Dendritic cell treated with granulocyte-macrophage colony-stimulating factor and Interleukin-4, amounts not matched to agents 40 ng/mL and 50 ng/mL, for 4 days (primary cell): ENCODE results near the gene WIPF3.
"Not testable (repeated sequence)": the region's sequence is repeated elsewhere in the genome, so short reads cannot be mapped to it uniquely, and the experiment has no call there.

Source experiments
- H3K27ac Mint-ChIP-seq: one replicate; pipeline ENCODE4 v1.8.0; 2022; ENCODE audit warnings: mild to moderate bottlenecking, mixed read lengths
- H3K27me3 Mint-ChIP-seq: one replicate; pipeline ENCODE4 v1.8.0; 2022; ENCODE audit warnings: mild to moderate bottlenecking, mixed read lengths
- H3K36me3 Mint-ChIP-seq: one replicate; pipeline ENCODE4 v1.8.0; 2022; ENCODE audit warnings: low read depth, mixed read lengths
- H3K4me1 Mint-ChIP-seq: one replicate; pipeline ENCODE4 v1.8.0; 2022; ENCODE audit warnings: low read depth, mixed read lengths
- H3K4me3 Mint-ChIP-seq: one replicate; pipeline ENCODE4 v1.8.0; 2022; ENCODE audit warnings: mild to moderate bottlenecking, moderate library complexity, mixed read lengths
- H3K9me3 Mint-ChIP-seq: one replicate; pipeline ENCODE4 v1.8.0; 2022; ENCODE audit warnings: mixed read lengths
- intact Hi-C: fragments of 100-400 bp; cut with micrococcal nuclease; formaldehyde crosslinking; loops from one replicate; pipeline ENCODE4 v1.15.0; 2022

The WIPF3 gene

DNA sequence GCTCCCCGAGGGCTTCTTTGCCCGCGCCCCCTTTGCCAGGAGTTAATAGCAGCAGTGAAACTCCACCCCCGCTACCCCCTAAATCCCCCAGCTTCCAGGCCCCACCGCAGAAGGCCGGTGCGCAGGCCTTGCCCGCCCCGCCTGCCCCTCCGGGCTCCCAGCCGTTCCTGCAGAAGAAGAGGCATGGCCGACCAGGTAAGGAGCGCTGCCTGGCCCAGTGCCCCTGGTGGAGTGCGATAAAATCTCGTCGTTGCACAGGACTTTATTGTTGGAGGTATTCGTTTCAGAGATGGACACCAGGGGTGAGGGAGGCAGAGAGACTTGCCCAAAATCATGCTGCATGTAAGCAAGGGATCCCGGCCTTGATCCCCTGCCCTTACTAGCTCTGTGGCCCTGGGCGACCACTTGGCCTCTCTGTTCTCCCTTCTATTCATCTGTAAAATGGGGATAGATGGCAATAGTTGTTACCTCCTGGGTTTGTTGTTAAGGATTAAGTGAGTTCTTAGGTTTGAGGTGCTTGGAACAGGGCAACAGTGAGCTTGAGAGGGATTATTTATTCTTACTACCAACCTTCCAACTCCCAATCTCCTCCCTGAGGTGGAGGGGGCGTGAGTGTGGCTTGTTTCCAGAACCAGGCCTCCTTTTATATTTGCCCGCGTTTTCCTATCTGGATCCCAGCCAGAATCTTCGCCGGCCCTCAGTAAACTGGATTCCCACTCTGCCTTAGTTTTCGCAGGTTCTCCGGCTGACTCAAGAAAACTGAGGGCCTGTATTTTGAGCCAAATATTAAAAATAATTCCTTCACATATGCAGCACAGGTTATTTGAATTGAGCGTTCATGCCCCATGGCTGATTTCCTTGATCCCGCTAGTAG is 78.3 kb downstream of the WIPF3 start:
- no peak overlapping the region for H3K27ac Mint-ChIP-seq
- H3K27me3 Mint-ChIP-seq, result peaks cover 29% of the 10 kb centered on the region
- H3K4me1 Mint-ChIP-seq, result peaks cover 8% of the 10 kb centered on the region
- no peaks in the 10 kb centered on the region for H3K36me3 Mint-ChIP-seq
- intact Hi-C loops, result no loop called here
- no peak overlapping the region for H3K4me3 Mint-ChIP-seq
- H3K9me3 Mint-ChIP-seq, result no peaks in the 10 kb centered on the region

DNA sequence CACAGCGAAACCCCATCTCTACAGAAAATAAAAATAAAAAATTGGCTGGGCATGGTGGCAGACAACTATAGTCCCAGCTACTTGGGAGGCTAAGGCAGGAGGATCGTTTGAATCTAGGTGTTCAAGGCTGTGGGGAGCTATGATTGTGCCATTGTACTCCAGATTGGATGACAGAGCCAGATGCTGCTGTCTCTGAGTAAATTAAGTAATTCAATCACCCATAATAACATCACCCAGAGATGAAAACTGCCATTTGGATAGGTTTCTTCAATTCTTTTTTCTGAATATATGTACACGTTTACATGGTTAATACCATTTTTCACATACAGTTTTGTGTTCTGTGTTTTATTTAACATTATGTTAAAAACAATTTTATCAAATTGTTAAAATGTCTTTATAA is 79.3 kb downstream of the WIPF3 start:
- Mint-ChIP-seq H3K27ac (no peak overlapping the region), H3K27me3 (peaks cover 29% of the 10 kb centered on the region), H3K4me3 (no peak overlapping the region), H3K4me1 (peaks cover 8% of the 10 kb centered on the region), H3K36me3 (no peaks in the 10 kb centered on the region), H3K9me3 (no peaks in the 10 kb centered on the region)
- intact Hi-C loops, result no loop called here

DNA sequence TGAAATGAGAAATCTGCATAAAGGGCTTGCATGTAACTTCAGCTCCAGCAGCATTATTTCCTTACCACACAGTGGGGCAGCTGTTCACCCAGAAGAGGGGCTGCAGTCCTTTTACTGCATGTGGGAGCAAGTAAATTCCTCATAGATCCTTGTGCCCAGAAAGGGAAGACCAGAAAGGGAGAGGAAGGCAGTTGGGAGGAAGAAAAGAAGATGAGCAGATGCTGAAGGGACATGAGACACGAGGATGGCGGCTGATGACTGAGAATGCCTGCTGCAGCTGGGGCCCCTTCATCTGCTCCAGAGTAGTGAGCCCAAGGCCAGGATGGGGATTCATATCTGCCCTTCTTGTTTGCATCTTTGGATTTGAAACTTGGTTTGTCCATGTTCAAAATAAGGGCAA is 80.5 kb downstream of the WIPF3 start:
- intact Hi-C loops, result no loop called here
- Mint-ChIP-seq H3K9me3 (no peaks in the 10 kb centered on the region), H3K27ac (no peak overlapping the region), H3K4me1 (peaks cover 8% of the 10 kb centered on the region), H3K4me3 (no peak overlapping the region), H3K27me3 (peaks cover 29% of the 10 kb centered on the region), H3K36me3 (no peaks in the 10 kb centered on the region)

DNA sequence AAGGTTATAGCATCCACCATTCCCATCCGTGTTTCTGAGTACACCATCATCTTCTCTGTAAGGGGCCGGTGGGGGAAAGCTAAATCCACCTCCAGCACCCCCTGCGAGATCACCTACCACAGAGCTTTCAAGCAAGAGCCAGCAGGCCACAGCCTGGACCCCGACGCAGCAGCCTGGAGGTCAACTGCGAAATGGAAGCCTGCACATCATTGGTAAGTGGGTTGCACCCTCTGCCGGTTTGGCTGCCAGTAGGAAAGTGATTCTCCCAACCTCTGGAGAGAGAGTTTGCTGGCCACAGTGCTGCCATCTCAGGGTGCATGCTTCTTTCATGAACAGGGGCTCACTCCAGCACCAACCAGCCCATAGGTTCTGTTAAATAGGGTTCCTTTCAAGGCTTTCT is 81.7 kb downstream of the WIPF3 start:
- intact Hi-C loops, result no loop called here

DNA sequence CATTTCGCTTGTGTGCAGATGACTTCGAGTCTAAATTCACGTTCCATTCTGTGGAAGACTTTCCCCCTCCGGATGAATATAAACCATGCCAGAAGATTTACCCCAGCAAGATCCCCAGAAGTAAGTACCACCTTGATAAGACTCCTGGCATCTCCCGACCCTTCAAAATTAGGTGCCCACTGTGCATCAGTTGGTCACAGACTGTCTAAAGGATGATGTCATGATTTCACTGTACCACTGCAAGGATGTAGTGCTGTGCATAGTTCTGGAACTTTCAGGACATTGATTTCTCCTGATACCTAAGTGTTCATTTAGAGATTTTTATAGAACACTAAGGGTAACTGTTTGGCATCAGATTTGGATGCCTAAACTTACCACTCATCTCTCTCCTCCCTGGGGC is 83.0 kb downstream of the WIPF3 start:
- intact Hi-C loops, result no loop called here
- Mint-ChIP-seq H3K27me3 (peaks cover 13% of the 10 kb centered on the region), H3K27ac (no peak overlapping the region), H3K4me3 (no peak overlapping the region), H3K9me3 (no peaks in the 10 kb centered on the region), H3K36me3 (no peaks in the 10 kb centered on the region), H3K4me1 (no peaks in the 10 kb centered on the region)

More for the DNA sequence above, 81.7 kb downstream of the WIPF3 start:
- no peak overlapping the region for H3K27ac Mint-ChIP-seq
- H3K4me1 Mint-ChIP-seq, result peaks cover 8% of the 10 kb centered on the region
- H3K4me3 Mint-ChIP-seq, result no peak overlapping the region
- peaks cover 24% of the 10 kb centered on the region for H3K27me3 Mint-ChIP-seq
- no peaks in the 10 kb centered on the region for H3K36me3 Mint-ChIP-seq
- no peaks in the 10 kb centered on the region for H3K9me3 Mint-ChIP-seq

DNA sequence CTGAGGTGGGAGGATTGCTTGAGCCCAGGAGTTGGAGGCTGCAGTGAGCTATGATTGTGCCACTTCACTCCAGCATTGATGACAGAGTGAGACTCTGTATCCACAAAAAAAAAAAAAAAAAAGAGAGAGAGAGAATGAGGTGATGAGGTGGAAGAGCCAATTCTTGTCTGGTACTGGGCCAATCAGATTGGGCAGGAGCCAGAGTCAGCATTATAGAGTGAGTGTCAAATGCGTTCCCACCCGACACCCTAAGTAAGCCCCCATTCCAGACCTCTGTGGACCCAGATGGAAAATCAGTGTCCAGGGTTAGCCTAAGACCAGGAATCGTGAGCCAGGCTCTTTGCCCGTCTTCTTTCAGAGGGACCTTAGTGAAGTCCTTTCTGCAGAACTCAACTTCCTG is 83.9 kb downstream of the WIPF3 start:
- H3K36me3 Mint-ChIP-seq, result no peaks in the 10 kb centered on the region
- intact Hi-C loops, result no loop called here
- peaks cover 3% of the 10 kb centered on the region for H3K27me3 Mint-ChIP-seq
- no peak overlapping the region for H3K27ac Mint-ChIP-seq
- no peaks in the 10 kb centered on the region for H3K4me1 Mint-ChIP-seq
- no peak overlapping the region for H3K4me3 Mint-ChIP-seq
- no peaks in the 10 kb centered on the region for H3K9me3 Mint-ChIP-seq

DNA sequence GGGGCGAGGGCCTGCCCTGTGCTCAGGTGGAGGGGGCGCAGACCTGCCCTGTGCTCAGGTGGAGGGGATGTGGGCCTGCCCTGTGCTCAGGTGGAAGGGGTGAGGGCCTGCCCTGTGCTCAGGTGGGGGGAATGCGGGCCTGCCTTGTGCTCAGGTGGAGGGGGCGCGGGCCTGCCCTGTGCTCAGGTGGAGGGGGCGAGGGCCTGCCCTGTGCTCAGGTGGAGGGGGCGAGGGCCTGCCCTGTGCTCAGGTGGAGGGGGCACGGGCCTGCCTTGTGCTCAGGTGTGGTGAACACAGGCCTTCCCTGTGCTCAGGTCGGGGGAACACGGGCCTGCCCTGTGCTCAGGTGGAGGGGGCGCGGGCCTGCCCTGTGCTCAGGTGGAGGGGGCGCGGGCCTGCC is 84.5 kb downstream of the WIPF3 start:
- H3K27me3 Mint-ChIP-seq, intact Hi-C loops, H3K4me1 Mint-ChIP-seq, H3K4me3 Mint-ChIP-seq, H3K36me3 Mint-ChIP-seq, H3K27ac Mint-ChIP-seq, H3K9me3 Mint-ChIP-seq: not testable (repeated sequence)

DNA sequence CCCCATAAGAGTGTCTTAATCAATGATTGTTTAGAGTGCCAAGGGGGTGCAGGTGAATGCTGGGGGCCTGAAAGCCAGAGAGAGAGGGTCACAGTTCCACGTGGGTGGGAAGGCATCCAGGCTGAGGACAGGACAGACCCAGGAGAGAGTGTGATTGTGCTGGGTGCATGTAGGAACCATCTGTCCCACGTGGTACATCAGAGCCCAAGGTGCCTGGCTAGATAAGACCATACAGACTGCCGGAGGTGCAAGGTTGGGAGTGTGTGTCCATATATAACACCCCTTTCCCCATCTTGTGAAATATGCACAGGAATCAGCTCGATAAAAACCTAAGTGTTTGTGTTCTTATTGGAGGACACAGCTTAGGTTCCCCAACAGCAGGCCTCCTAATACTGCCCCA is 85.5 kb downstream of the WIPF3 start:
- Mint-ChIP-seq H3K36me3 (no peaks in the 10 kb centered on the region), H3K27me3 (no peaks in the 10 kb centered on the region), H3K27ac (no peak overlapping the region), H3K4me1 (no peaks in the 10 kb centered on the region), H3K9me3 (no peaks in the 10 kb centered on the region), H3K4me3 (no peak overlapping the region)
- intact Hi-C loops, result no loop called here

DNA sequence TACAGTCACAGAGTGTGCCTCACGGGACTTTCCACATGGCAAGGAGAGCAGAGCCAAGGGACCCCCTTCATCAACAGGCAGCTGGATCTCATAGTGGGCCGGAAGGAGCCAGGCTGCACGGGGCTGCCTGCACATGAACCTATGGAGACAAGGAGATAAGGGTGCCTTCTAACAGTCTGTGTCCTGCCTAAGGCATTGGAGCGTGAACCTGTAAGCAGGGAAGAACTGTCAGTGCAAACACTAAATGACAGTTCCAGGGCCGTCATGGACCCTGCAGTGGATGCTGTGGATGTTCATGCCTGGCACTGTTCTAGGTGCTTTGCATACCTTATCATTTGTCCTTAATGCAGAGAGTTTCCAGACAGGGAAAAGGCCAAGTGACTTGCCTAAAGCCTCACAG is 85.9 kb downstream of the WIPF3 start:
- H3K4me3 Mint-ChIP-seq, result no peak overlapping the region

DNA sequence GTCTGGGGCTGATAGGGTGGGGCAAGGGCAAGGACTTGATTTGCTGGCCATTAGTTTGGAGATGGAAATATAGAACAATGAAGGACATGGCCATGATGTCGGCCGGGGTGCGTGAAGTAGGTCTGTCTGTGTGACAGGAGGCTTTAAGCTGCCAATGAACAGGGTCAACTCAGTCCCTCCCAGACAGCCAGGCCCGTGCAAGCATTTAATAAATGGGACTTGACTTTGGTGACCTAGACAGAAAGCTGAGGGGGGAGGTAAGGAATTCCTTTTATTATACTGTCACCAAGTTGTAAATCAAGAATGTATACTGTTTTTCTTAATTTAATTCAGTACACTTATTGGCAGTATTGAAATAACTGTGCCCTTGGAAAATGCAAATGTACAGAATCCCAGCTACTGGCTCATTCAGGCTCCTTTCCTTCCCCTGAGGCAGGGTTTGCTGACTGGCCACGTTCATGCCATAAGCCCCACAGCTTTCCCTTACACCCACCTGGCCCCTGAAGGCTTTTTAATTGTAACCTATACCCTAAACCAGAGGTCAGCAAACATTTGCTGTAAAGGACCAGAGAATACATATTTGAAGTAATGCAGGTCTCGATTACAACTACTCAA is 87.2 kb downstream of the WIPF3 start:
- intact Hi-C loops, result no loop called here
- Mint-ChIP-seq H3K27me3 (no peaks in the 10 kb centered on the region), H3K36me3 (no peaks in the 10 kb centered on the region), H3K4me1 (no peaks in the 10 kb centered on the region), H3K4me3 (no peak overlapping the region), H3K9me3 (no peaks in the 10 kb centered on the region), H3K27ac (no peak overlapping the region)

More for the DNA sequence above, 85.9 kb downstream of the WIPF3 start:
- no peaks in the 10 kb centered on the region for H3K36me3 Mint-ChIP-seq
- H3K27ac Mint-ChIP-seq, result no peak overlapping the region
- no peaks in the 10 kb centered on the region for H3K4me1 Mint-ChIP-seq
- no peaks in the 10 kb centered on the region for H3K27me3 Mint-ChIP-seq
- H3K9me3 Mint-ChIP-seq, result no peaks in the 10 kb centered on the region
- intact Hi-C loops, result no loop called here

DNA sequence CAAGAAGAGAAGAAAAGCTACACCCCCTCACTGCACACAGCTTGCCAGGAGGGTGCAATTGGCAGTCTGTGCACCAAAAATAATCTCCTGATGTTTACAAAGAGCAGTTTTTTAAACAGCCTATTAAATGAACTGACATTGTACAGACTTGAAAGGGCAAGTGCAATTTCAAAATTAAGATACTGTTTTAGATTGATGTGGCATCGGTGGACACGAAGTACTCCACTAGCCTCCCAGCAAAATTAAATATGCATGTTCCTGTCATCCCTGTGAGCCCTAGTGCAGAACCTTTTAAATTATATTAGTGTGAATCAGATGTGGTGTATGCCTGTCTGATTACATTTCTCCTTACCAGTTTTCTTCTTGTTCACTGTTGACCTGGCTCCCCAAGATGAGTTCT is 87.9 kb downstream of the WIPF3 start:
- no peaks in the 10 kb centered on the region for H3K36me3 Mint-ChIP-seq
- H3K9me3 Mint-ChIP-seq, result no peaks in the 10 kb centered on the region
- no peaks in the 10 kb centered on the region for H3K4me1 Mint-ChIP-seq
- intact Hi-C loops, result no loop called here
- no peak overlapping the region for H3K4me3 Mint-ChIP-seq
- no peaks in the 10 kb centered on the region for H3K27me3 Mint-ChIP-seq
- no peak overlapping the region for H3K27ac Mint-ChIP-seq

DNA sequence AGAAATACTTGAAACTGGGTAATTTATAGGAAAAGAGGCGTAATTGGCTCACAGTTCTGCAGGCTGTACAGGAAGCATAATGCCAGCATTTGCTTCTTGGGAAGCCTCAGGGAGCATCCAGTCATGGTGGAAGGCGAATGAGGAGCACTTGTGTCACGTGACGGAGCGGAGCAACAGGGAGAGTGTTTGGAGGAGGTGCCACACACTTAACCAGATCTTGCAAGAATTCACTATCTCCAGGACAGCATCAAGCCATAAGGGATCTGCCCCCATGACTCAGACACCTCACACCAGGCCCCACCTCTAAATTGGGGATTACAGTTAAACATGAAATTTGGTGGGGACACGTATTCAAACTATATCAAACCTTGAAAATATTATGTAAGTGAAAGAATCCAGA is 89.3 kb downstream of the WIPF3 start:
- H3K4me1 Mint-ChIP-seq, result no peaks in the 10 kb centered on the region
- H3K4me3 Mint-ChIP-seq, result no peak overlapping the region
- no peaks in the 10 kb centered on the region for H3K9me3 Mint-ChIP-seq
- intact Hi-C loops, result no loop called here
- H3K27ac Mint-ChIP-seq, result no peak overlapping the region
- H3K36me3 Mint-ChIP-seq, result no peaks in the 10 kb centered on the region
- H3K27me3 Mint-ChIP-seq, result no peaks in the 10 kb centered on the region

DNA sequence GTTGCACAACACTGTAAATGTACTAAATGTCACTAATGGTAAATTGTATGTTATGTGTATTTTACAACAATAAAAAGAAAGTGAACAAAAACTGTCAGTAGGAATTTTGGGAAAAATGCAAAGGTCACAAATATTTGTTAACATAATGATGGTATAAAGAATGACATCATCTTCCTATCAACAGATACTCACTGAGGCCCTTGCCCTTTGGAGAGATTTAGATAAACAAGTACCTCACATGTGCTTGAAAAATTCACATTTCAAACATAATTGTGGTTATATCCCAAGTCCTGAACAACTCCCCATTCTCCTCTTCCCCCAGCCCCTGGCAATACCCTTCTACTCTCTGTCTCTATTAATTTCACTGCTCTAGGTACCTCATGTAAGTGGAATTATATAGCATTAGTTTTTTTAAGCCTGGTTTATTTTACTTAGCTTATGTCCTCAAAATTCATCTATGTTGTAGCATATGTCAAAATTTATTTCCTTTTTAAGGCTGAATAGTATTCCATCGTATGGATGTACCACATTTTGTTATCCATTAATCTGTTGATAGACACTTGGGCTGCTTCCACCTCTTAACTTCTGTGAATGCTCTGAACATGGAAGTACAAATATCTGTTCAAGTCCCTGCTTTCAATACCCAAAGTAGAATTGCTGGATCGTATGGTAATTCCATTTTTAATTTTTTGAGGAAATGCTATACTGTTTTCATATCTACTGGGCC is 90.5 kb downstream of the WIPF3 start:
- Mint-ChIP-seq H3K27me3 (no peaks in the 10 kb centered on the region), H3K9me3 (no peaks in the 10 kb centered on the region), H3K4me1 (no peaks in the 10 kb centered on the region), H3K27ac (no peak overlapping the region), H3K4me3 (no peak overlapping the region), H3K36me3 (no peaks in the 10 kb centered on the region)
- intact Hi-C loops, result no loop called here

DNA sequence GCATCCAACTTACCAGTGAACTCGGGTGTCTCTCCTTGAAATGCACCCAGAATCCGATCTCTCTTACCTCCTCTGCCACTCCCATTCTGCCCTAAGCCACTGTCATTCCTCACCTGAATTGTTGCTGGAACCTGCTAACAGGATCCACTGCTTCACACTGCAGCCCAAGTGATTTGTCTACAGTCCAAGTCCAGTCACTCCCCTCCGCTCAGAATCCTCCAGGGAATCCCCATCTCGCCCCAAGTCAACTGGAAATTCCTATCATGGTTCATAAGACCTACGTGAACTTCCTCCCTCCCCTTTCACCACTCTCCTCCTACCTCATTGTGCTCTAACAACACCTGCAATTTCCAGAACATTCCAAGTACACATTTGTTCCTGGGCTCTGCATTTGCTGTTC is 92.0 kb downstream of the WIPF3 start:
- Mint-ChIP-seq H3K4me3 (no peak overlapping the region), H3K27ac (no peak overlapping the region), H3K9me3 (no peaks in the 10 kb centered on the region), H3K36me3 (no peaks in the 10 kb centered on the region), H3K4me1 (no peaks in the 10 kb centered on the region), H3K27me3 (no peaks in the 10 kb centered on the region)
- intact Hi-C loops, result no loop called here
